Measurements from ENCODE around the gene TMEM163. TPM values are rescaled to one million over a fixed set of nuclear protein-coding genes. Genes with fewer than 3 reads are reported as not detected.
"Not testable (repeated sequence)": the region's sequence is repeated elsewhere in the genome, so short reads cannot be mapped to it uniquely, and the experiment has no call there.

The TMEM163 gene
- total and polyA plus RNA-seq, 3 donors from 2014 or later = 24.0 to 44.3 (median 37.3) TPM

DNA sequence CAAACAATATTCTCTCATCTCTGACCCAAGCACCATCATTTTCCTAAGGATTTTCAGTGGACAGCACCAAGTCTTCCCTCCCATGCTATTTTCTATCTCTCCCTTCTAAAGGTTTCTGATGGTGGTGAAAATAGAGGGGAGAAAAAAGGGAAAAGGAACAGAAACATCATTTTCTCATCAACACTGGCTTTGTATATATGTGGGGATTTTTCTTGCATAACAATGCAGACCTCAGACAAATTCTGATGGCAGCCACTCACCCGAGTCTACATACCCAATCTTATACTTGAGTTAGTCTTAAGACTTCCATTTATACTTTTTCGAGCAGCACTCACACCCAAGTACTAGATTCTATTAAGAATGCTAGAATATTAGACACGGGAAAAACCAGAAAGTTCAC, 95.8 kb downstream of the TMEM163 start:
- intact Hi-C loops (cut with DNase I; ENCODE audit: low total_unique reads) = no loop called here
- no peak for DNase-seq
- Histone ChIP-seq H3K27me3 (no peaks in the 10 kb centered on the region), H3K4me1 (no peaks in the 10 kb centered on the region), H3K4me3 (no peak overlapping the region), H3K27ac (no peak overlapping the region), H3K9me3 (no peaks in the 10 kb centered on the region), H3K36me3 (ENCODE audit: low read depth, missing control alignments) (no peaks in the 10 kb centered on the region)
- no peak for TF ChIP-seq POLR2A (IDR thresholded peaks at IDR 0.05)
- TF ChIP-seq CTCF (IDR thresholded peaks at IDR 0.05) = no peak
- 90 to 91% methylated on average over 3 of the region's 3 CpGs for WGBS, 2 donors

- H3K27me3 ChIP-seq = no peaks in the 10 kb centered on the region
- H3K9me3 ChIP-seq = no peaks in the 10 kb centered on the region
- H3K36me3 ChIP-seq (ENCODE audit: low read depth, missing control alignments) = no peaks in the 10 kb centered on the region
- H3K4me3 ChIP-seq = no peak overlapping the region
- no peaks in the 10 kb centered on the region for H3K4me1 ChIP-seq
- 90 to 91% methylated on average over 10 of the region's 10 CpGs for WGBS, 2 donors
- intact Hi-C loops (cut with DNase I; ENCODE audit: low total_unique reads) = no loop called here
- TF ChIP-seq CTCF (IDR thresholded peaks at IDR 0.05) (no peak), POLR2A (IDR thresholded peaks at IDR 0.05) (no peak)
- no peak overlapping the region for H3K27ac ChIP-seq
- no peak for DNase-seq
These were observed 96.7 kb downstream of the TMEM163 start for GRCh38 chr2:134621939-134622705.

DNA sequence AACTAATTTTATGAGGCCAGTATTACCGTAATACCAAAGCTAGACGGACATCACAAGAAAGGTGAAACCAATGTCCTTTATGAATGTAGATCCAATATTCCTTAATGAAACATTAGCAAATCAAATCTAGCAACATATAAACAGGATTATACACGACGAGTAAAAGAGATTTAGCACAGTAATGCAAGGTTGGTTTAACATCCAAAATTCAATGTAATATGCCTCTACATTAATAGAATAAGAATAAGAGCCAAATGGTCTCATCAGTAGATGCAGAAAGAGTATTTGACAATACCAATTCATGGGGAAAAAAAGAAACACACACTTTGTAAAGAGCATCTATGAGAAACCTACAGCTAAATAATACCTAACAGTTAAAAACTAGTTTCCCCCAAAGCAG, 99.5 kb downstream of the TMEM163 start:
- 92 to 93% methylated on average over 4 of the region's 4 CpGs for WGBS, 2 donors
- no peak for DNase-seq
- H3K36me3 ChIP-seq (ENCODE audit: low read depth, missing control alignments) = no peaks in the 10 kb centered on the region
- no peaks in the 10 kb centered on the region for H3K27me3 ChIP-seq
- no peaks in the 10 kb centered on the region for H3K9me3 ChIP-seq
- no peak for TF ChIP-seq POLR2A (IDR thresholded peaks at IDR 0.05)
- no peak for TF ChIP-seq CTCF (IDR thresholded peaks at IDR 0.05)
- no peak overlapping the region for H3K27ac ChIP-seq
- no peak overlapping the region for H3K4me3 ChIP-seq
- intact Hi-C loops (cut with DNase I; ENCODE audit: low total_unique reads) = no loop called here
- H3K4me1 ChIP-seq = no peaks in the 10 kb centered on the region

GRCh38 chr2:134615480-134615879, 103.3 kb downstream of the TMEM163 start:
- H3K4me1 ChIP-seq; H3K4me3 ChIP-seq; DNase-seq; H3K9me3 ChIP-seq; H3K27ac ChIP-seq; H3K36me3 ChIP-seq (ENCODE audit: low read depth, missing control alignments); H3K27me3 ChIP-seq; intact Hi-C loops (cut with DNase I; ENCODE audit: low total_unique reads): not testable (repeated sequence)
- WGBS, 2 donors = 92 to 94% methylated on average over 3 of the region's 3 CpGs

GRCh38 chr2:134611316-134611715, 107.5 kb downstream of the TMEM163 start:
- Histone ChIP-seq H3K27me3 (no peaks in the 10 kb centered on the region), H3K4me1 (no peaks in the 10 kb centered on the region), H3K36me3 (ENCODE audit: low read depth, missing control alignments) (no peaks in the 10 kb centered on the region), H3K4me3 (no peak overlapping the region), H3K9me3 (no peaks in the 10 kb centered on the region), H3K27ac (no peak overlapping the region)
- no peak for TF ChIP-seq CTCF (IDR thresholded peaks at IDR 0.05)
- no peak for TF ChIP-seq POLR2A (IDR thresholded peaks at IDR 0.05)
- intact Hi-C loops (cut with DNase I; ENCODE audit: low total_unique reads) = no loop called here
- no peak for DNase-seq
- 93 to 97% methylated on average over 1 of the region's 1 CpG for WGBS, 2 donors
